GM12878 (cell line): ENCODE measurements around the gene FRMPD2. TPM values are rescaled to one million over a fixed set of nuclear protein-coding genes. Genes with fewer than 3 reads are reported as not detected.

Experiments
- ATAC-seq: fragments of 200-7000 bp; cut with Tn5 transposase; 3 replicates; pipeline ENCODE4 v1.9.1; 2020; ENCODE audit warnings: mild to moderate bottlenecking, moderate library complexity
- BruUV-seq: library from RNA; stranded (reverse); fragments of 400-500 nt; replicated peaks from 2 replicates; lab custom pipeline; 2021; lab: Mats Ljungman, UMichigan
- CTCF ChIA-PET: fragments of 300-600 bp; sonication (Branson Sonifier 250); formaldehyde crosslinking; extraction: SDS; loops from one replicate; lab custom pipeline; 2021; ENCODE audit warnings: inconsistent platforms; lab: Yijun Ruan, JAX
- POLR2A ChIA-PET: fragments of 350-600 bp; formaldehyde crosslinking; extraction: SDS; loops from one replicate; lab custom pipeline; 2021; ENCODE audit warnings: inconsistent platforms; lab: Charles Lee
- RAD21 ChIA-PET: fragments of 300-600 bp; sonication (Branson Sonifier 250); formaldehyde crosslinking; loops from one replicate; lab custom pipeline; 2023; ENCODE audit warnings: antibody characterized with exemption; ENCODE audit not compliant: unreplicated experiment; lab: Charles Lee
- SMC1A ChIA-PET: fragments of 300-600 bp; sonication (Branson Sonifier 250); formaldehyde crosslinking; loops from one replicate; lab custom pipeline; 2023; ENCODE audit not compliant: unreplicated experiment, uncharacterized antibody; lab: Charles Lee
- DNase-seq: peaks from one replicate; pipeline ENCODE4 v3.0.0-alpha.2; 2011; ENCODE audit warnings: low read depth, low spot score
- FAIRE-seq: peaks from 3 replicates; lab custom pipeline; 2011; peaks lifted over from hg19 to GRCh38; lab: Jason Lieb, UNC
- H2AFZ ChIP-seq: 2 replicates; pipeline ENCODE4 v1.6.0; 2011; ENCODE audit warnings: low read depth, low read length, control low read depth; ENCODE audit not compliant: control insufficient read depth
- H3K27ac ChIP-seq: 2 replicates; pipeline ENCODE4 v1.5.1; 2011; ENCODE audit warnings: control low read depth; ENCODE audit not compliant: control insufficient read depth, insufficient read depth
- H3K27me3 ChIP-seq, 2 experiments: replicated peaks in 1 of 2; 2 replicates each; pipeline versions ENCODE4 v1.6.0 to v1.6.1; 2011; ENCODE audit warnings: low read length in 1 of 2; ENCODE audit not compliant: control insufficient read depth in 2 of 2, insufficient read depth in 2 of 2
- H3K36me3 ChIP-seq, 2 experiments: 2 replicates each; pipeline ENCODE4 v1.5.1; 2011; ENCODE audit warnings: low read length in 1 of 2; ENCODE audit not compliant: control insufficient read depth in 2 of 2, insufficient read depth in 2 of 2
- H3K4me1 ChIP-seq: 2 replicates; pipeline ENCODE4 v1.6.1; 2011; ENCODE audit warnings: mild to moderate bottlenecking, low read length, moderate library complexity, mixed read lengths; ENCODE audit not compliant: control insufficient read depth, insufficient read depth
- H3K4me2 ChIP-seq: 2 replicates; pipeline ENCODE4 v1.6.0; 2011; ENCODE audit warnings: control low read depth; ENCODE audit not compliant: control insufficient read depth, insufficient read depth
- H3K4me3 ChIP-seq: fragments of 200-600 bp; sonication (generic); 2 replicates; pipeline ENCODE4 v1.5.1; 2016
- H3K79me2 ChIP-seq: 2 replicates; pipeline ENCODE4 v1.6.0; 2011; ENCODE audit warnings: low read length; ENCODE audit not compliant: control insufficient read depth, insufficient read depth
- H3K9ac ChIP-seq: 2 replicates; pipeline ENCODE4 v1.8.0; 2011; ENCODE audit warnings: low read length, control low read depth, mixed read lengths; ENCODE audit not compliant: control insufficient read depth, insufficient read depth
- H3K9me3 ChIP-seq: replicated peaks from 3 replicates; pipeline ENCODE4 v1.5.1; 2011; ENCODE audit warnings: mild to moderate bottlenecking, low read length; ENCODE audit not compliant: control insufficient read depth, insufficient read depth
- H4K20me1 ChIP-seq: 2 replicates; pipeline ENCODE4 v1.6.0; 2011; ENCODE audit not compliant: control insufficient read depth, insufficient read depth
- CBX3 ChIP-seq: fragments of 200-600 bp; sonication (generic); IDR thresholded peaks from 2 replicates; pipeline ENCODE4 v1.6.1; 2016; ENCODE audit warnings: low read depth, borderline replicate concordance
- DPF2 ChIP-seq: fragments of 450-650 bp; IDR thresholded peaks from 2 replicates; pipeline ENCODE4 v1.6.1; 2017; ENCODE audit warnings: mild to moderate bottlenecking
- LARP7 ChIP-seq: fragments of 450-650 bp; IDR thresholded peaks from 2 replicates; pipeline ENCODE4 v1.6.1; 2017; ENCODE audit warnings: mild to moderate bottlenecking
- NBN ChIP-seq: fragments of 450-650 bp; IDR thresholded peaks from 2 replicates; pipeline ENCODE4 v1.6.1; 2016
- POLR2AphosphoS5 ChIP-seq: IDR thresholded peaks from 2 replicates; pipeline ENCODE4 v1.6.1; 2011; ENCODE audit warnings: mild to moderate bottlenecking, low read length, inconsistent platforms
- RUNX3 ChIP-seq: IDR thresholded peaks from 2 replicates; pipeline ENCODE4 v1.6.1; 2012; ENCODE audit warnings: low read length, inconsistent platforms
- SRF ChIP-seq, 2 experiments: IDR thresholded peaks; 2 replicates each; pipeline ENCODE4 v1.6.1; 2011; ENCODE audit warnings: low read depth in 2 of 2, low read length in 2 of 2, mild to moderate bottlenecking in 1 of 2, moderate library complexity in 1 of 2
- ZNF384 ChIP-seq: IDR thresholded peaks from 2 replicates; pipeline ENCODE4 v1.6.1; 2012; ENCODE audit warnings: low read depth, mild to moderate bottlenecking, low read length, improper control_type of control experiment, borderline replicate concordance
- WGBS: methylation state at CpG from one replicate; pipeline ENCODE4 v1.1.6; 2016; ENCODE audit warnings: low lambda C conversion rate; ENCODE audit not compliant: insufficient replicate concordance, insufficient coverage; ENCODE audit errors: missing lambda C conversion rate; 5-methylcytosine and 5-hydroxymethylcytosine counted together
- in situ Hi-C: fragments of 300-500 bp; cut with MboI; formaldehyde crosslinking; loops from 9 replicates; pipeline ENCODE4 v1.14.3; 2018; ENCODE audit warnings: mixed read lengths
- intact Hi-C: fragments of 100-400 bp; cut with micrococcal nuclease; formaldehyde crosslinking; loops from one replicate; pipeline ENCODE4 v1.14.2; 2022; ENCODE audit not compliant: unreplicated experiment
- polyA plus RNA-seq, 11 experiments: library from polyadenylated mRNA; depleted of rRNA in 4 of 11; unstranded in 6 of 11; stranded (reverse) in 5 of 11; fragments of >200 nt; fragmentation: Nextera tagmentation in 4 of 11; fragmentation: Illumina TruSeq in 1 of 11; extraction: Ambion mirVana in 4 of 11; extraction: Trizol in 1 of 11; gene quantifications; 1 replicate in 1 of 11; 2 replicates in 10 of 11; pipeline versions ENCODE4 v1.2.1 to v1.2.3, GENCODE V29; 2011 to 2016; ENCODE audit warnings: inconsistent platforms in 2 of 11, missing spikeins in 2 of 11, low read depth in 1 of 11
- total RNA-seq, 4 experiments: library from RNA; depleted of rRNA in 3 of 4; stranded (reverse); fragments of >200 nt in 3 of 4; fragmentation: Illumina TruSeq in 1 of 4; extraction: Trizol in 1 of 4; gene quantifications; 2 replicates each; pipeline versions ENCODE4 v1.2.1 to v1.2.3, GENCODE V29; 2013 to 2021
- TF ChIP-seq, protein P1 (sequence below): IDR thresholded peaks from 2 replicates; pipeline ENCODE4 v1.6.1; 2012; ENCODE audit warnings: low read depth, low read length, improper control_type of control experiment

FRMPD2 gene
- total and polyA plus RNA-seq, 10 of the 15 experiments (the other 5 are each of a cell fraction or from before 2014, with no cell fraction given), result 0.38 to 5.7 (median 1.4) TPM

GRCh38 chr10:48317321-48317990 is 43.0 kb upstream of the FRMPD2 start:
- peaks cover 5% of the 10 kb centered on the region for H3K79me2 ChIP-seq
- no peak for FAIRE-seq
- SMC1A ChIA-PET, result interaction anchor here (0.7 to 1.7 kb wide), 4 partner anchors 8 to 655 kb away, joined by 3 to 7 read pairs (median 4); no protein-coding TSS in a partner anchor
- WGBS, result 68% methylated on average over 8 of the region's 8 CpGs
- POLR2A ChIA-PET, result interaction anchor here (0.5 to 0.6 kb wide), 2 partner anchors 10 to 12 kb away, joined by 3 to 4 read pairs; no protein-coding TSS in a partner anchor
- no peaks in the 10 kb centered on the region for H3K27me3 ChIP-seq
- no peaks in the 10 kb centered on the region; the same call in 2 of the 3 replicates for H3K9me3 ChIP-seq
- CTCF ChIA-PET, result interaction anchor here (1.6 kb wide), 2 partner anchors 9 to 13 kb away, joined by 3 to 6 read pairs; no protein-coding TSS in a partner anchor
- H3K4me2 ChIP-seq, result peak overlapping the region; percentile 27; the same call in 1 of the 2 replicates
- TF ChIP-seq ZNF384 (no peak), DPF2 (no peak), RUNX3 (0 out of 2 replicates have a peak, but pooled peaks have one; percentile 19)
- TF ChIP-seq, all 136 proteins: peak for 1
- Histone ChIP-seq H4K20me1 (no peaks in the 10 kb centered on the region), H3K9ac (no peak overlapping the region), H3K4me3 (no peak overlapping the region), H3K36me3 (no peaks in the 10 kb centered on the region; a peak in 1 of 4 replicates), H2AFZ (no peak overlapping the region), H3K4me1 (no peaks in the 10 kb centered on the region), H3K27ac (no peak overlapping the region)
- no peak; the same call in 2 of the 3 replicates for ATAC-seq
- no peak for DNase-seq
- TSS peak; percentile 0 for BruUV-seq
- RAD21 ChIA-PET, result interaction anchor here (0.6 to 1.0 kb wide), 3 partner anchors 8 to 183 kb away, joined by 3 to 4 read pairs (median 3); no protein-coding TSS in a partner anchor
- in situ Hi-C loops (no loop called here), intact Hi-C loops (no loop called here)

DNA sequence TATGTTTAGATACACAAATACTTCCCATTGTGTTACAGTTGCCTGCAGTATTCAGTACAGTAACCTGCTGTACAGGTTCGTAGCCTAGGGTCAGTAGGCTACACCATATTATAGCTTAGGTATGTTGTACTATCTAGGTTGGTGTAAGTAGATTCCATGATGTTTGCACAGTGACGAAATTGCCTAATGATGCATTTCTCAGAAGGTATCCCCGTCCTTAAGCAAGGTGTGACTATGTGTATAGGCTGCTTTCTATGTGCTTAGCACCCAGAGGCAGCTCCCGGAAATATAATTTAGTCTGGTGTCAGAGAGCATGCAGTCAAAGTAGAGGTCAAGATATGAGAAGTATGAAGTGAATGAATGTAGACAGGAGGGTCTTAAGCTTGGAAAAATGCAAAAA is 41.7 kb upstream of the FRMPD2 start:
- CTCF ChIA-PET, result interaction anchor here (1.1 to 1.9 kb wide), 6 partner anchors 8 to 47 kb away, joined by 3 to 6 read pairs (median 3); no protein-coding TSS in a partner anchor
- WGBS, result 87% methylated on average over 4 of the region's 4 CpGs
- intact Hi-C loops, result no loop called here
- Histone ChIP-seq H3K9me3 (no peaks in the 10 kb centered on the region; the same call in 2 of the 3 replicates), H3K9ac (no peak overlapping the region), H3K4me1 (no peaks in the 10 kb centered on the region), H3K27ac (no peak overlapping the region), H3K36me3 (no peaks in the 10 kb centered on the region; a peak in 1 of 4 replicates), H3K79me2 (peaks cover 10% of the 10 kb centered on the region), H3K4me3 (no peak overlapping the region), H2AFZ (no peak overlapping the region), H3K4me2 (no peak overlapping the region), H3K27me3 (no peaks in the 10 kb centered on the region), H4K20me1 (no peaks in the 10 kb centered on the region)
- SMC1A ChIA-PET, result interaction anchor here (1.3 to 1.7 kb wide), 2 partner anchors 9 to 28 kb away, joined by 4 to 7 read pairs; no protein-coding TSS in a partner anchor
- DNase-seq (no peak), FAIRE-seq (no peak), ATAC-seq (no peak)
- TF ChIP-seq POLR2AphosphoS5, result no peak
- TF ChIP-seq, protein P1, sequence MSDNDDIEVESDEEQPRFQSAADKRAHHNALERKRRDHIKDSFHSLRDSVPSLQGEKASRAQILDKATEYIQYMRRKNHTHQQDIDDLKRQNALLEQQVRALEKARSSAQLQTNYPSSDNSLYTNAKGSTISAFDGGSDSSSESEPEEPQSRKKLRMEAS, result no peak
- no peak for TF ChIP-seq LARP7
- TF ChIP-seq CBX3, result no peak
- TF ChIP-seq NBN, result no peak
- TF ChIP-seq SRF (IDR thresholded peaks at IDR 0.05; ENCODE audit: low read depth in 2 of 2, low read length in 2 of 2), result no peak
- RAD21 ChIA-PET, result interaction anchor here (0.5 to 1.1 kb wide), 2 partner anchors 12 to 40 kb away, joined by 3 read pairs; no protein-coding TSS in a partner anchor
- POLR2A ChIA-PET, result no interaction called here
- in situ Hi-C loops, result no loop called here
- BruUV-seq, result no TSS peak
